OCI-LY1 (cell line): ENCODE measurements around the gene DLGAP3.

Experiments
- H2AFZ ChIP-seq: fragments of 200-600 bp; sonication (generic), shearing (Covaris generic); 2 replicates; pipeline ENCODE4 v1.6.0; 2014; ENCODE audit warnings: antibody characterized with exemption, mild to moderate bottlenecking, low read length
- H3F3A ChIP-seq: fragments of 200-600 bp; sonication (generic), shearing (Covaris generic); 2 replicates; pipeline ENCODE4 v1.6.0; 2014; ENCODE audit warnings: mild to moderate bottlenecking, antibody characterized with exemption, low read length, moderate library complexity; ENCODE audit not compliant: insufficient read depth
- H3K27ac ChIP-seq: fragments of 200-600 bp; sonication (generic); 2 replicates; pipeline ENCODE4 v1.5.1; 2014; ENCODE audit warnings: low read length, mixed run types, mild to moderate bottlenecking, low read depth; ENCODE audit not compliant: poor library complexity, severe bottlenecking
- H3K27me3 ChIP-seq: fragments of 200-600 bp; sonication (generic); 2 replicates; pipeline ENCODE4 v1.6.0; 2014; ENCODE audit warnings: antibody characterized with exemption, mild to moderate bottlenecking, low read length, moderate library complexity; ENCODE audit not compliant: insufficient read depth
- H3K36me3 ChIP-seq: fragments of 200-600 bp; sonication (generic); 2 replicates; pipeline ENCODE4 v1.6.1; 2014; ENCODE audit warnings: mild to moderate bottlenecking, antibody characterized with exemption, low read length, moderate library complexity, mixed read lengths; ENCODE audit not compliant: insufficient read depth
- H3K4me1 ChIP-seq: fragments of 200-600 bp; sonication (generic); 2 replicates; pipeline ENCODE4 v1.5.1; 2014; ENCODE audit warnings: mild to moderate bottlenecking, low read length, moderate library complexity; ENCODE audit not compliant: insufficient read depth, severe bottlenecking
- H3K4me2 ChIP-seq: fragments of 200-600 bp; sonication (generic), shearing (Covaris generic); 2 replicates; pipeline ENCODE4 v1.6.1; 2014; ENCODE audit warnings: low read length
- H3K4me3 ChIP-seq: fragments of 200-600 bp; sonication (generic); 2 replicates; pipeline ENCODE4 v1.5.1; 2014; ENCODE audit warnings: low read length, low read depth, mild to moderate bottlenecking, mixed read lengths; ENCODE audit not compliant: poor library complexity, severe bottlenecking
- H3K79me2 ChIP-seq: fragments of 200-600 bp; shearing (Covaris generic); 2 replicates; pipeline ENCODE4 v1.6.1; 2016; ENCODE audit warnings: mixed run types, low read length, mixed read lengths; ENCODE audit not compliant: insufficient read depth
- H3K9ac ChIP-seq: fragments of 200-600 bp; sonication (generic), shearing (Covaris generic); 2 replicates; pipeline ENCODE4 v1.6.1; 2014; ENCODE audit warnings: mild to moderate bottlenecking, low read length, mixed read lengths
- H3K9me2 ChIP-seq: fragments of 200-600 bp; sonication (generic), shearing (Covaris generic); 2 replicates; pipeline ENCODE4 v1.6.1; 2014; ENCODE audit warnings: low read depth, mild to moderate bottlenecking, low read length, mixed read lengths
- H3K9me3 ChIP-seq: fragments of 200-600 bp; shearing (Covaris generic); 2 replicates; pipeline ENCODE4 v1.6.1; 2014; ENCODE audit warnings: low read length, mixed read lengths
- H4K20me1 ChIP-seq: fragments of 200-600 bp; sonication (generic), shearing (Covaris generic); 2 replicates; pipeline ENCODE4 v1.6.0; 2016; ENCODE audit warnings: mild to moderate bottlenecking, low read length; ENCODE audit not compliant: insufficient read depth
- EZH2 ChIP-seq: fragments of 200-600 bp; sonication (generic), shearing (Covaris generic); IDR thresholded peaks from 2 replicates; pipeline ENCODE4 v1.8.0; 2017; ENCODE audit warnings: borderline replicate concordance, mixed run types, mild to moderate bottlenecking, antibody characterized with exemption, low read length, moderate library complexity, mixed read lengths
- TF ChIP-seq, protein P1 (sequence below): fragments of 200-600 bp; sonication (generic), shearing (Covaris generic); IDR thresholded peaks from 2 replicates; pipeline ENCODE4 v1.5.1; 2017; ENCODE audit warnings: mild to moderate bottlenecking, antibody characterized with exemption, low read length, moderate library complexity, mixed read lengths

Gene DLGAP3

DNA sequence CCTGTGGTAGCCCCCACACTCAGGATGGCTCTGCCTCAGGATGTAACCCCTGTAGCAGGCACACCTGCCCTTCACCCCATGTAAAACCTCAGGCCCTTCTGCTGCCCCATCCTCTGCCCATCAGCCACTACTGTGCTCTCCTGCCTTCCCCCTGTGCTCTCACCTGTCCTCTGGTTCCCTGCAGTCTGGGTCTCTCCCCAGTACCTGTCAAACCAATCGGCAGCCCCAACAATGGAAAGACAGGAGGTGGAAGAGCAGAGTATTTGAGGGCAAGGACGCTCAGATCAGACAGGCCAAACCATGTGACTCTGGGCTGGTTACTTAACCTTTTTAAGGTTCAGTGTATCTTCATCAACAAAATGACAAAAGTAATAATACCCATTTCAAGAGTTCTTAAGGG lies 100.8 kb downstream of the DLGAP3 start:
- Histone ChIP-seq H2AFZ (no peak overlapping the region), H3K9me3 (no peaks in the 10 kb centered on the region), H3K9me2 (no peaks in the 10 kb centered on the region), H3K4me2 (no peak overlapping the region), H3F3A (no peaks in the 10 kb centered on the region), H4K20me1 (no peaks in the 10 kb centered on the region), H3K4me3 (no peak overlapping the region), H3K27me3 (no peaks in the 10 kb centered on the region), H3K27ac (no peak overlapping the region), H3K79me2 (no peaks in the 10 kb centered on the region), H3K4me1 (no peaks in the 10 kb centered on the region), H3K9ac (no peak overlapping the region), H3K36me3 (no peaks in the 10 kb centered on the region)
- TF ChIP-seq EZH2: no peak
- TF ChIP-seq, protein P1, sequence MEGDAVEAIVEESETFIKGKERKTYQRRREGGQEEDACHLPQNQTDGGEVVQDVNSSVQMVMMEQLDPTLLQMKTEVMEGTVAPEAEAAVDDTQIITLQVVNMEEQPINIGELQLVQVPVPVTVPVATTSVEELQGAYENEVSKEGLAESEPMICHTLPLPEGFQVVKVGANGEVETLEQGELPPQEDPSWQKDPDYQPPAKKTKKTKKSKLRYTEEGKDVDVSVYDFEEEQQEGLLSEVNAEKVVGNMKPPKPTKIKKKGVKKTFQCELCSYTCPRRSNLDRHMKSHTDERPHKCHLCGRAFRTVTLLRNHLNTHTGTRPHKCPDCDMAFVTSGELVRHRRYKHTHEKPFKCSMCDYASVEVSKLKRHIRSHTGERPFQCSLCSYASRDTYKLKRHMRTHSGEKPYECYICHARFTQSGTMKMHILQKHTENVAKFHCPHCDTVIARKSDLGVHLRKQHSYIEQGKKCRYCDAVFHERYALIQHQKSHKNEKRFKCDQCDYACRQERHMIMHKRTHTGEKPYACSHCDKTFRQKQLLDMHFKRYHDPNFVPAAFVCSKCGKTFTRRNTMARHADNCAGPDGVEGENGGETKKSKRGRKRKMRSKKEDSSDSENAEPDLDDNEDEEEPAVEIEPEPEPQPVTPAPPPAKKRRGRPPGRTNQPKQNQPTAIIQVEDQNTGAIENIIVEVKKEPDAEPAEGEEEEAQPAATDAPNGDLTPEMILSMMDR: no peak

DNA sequence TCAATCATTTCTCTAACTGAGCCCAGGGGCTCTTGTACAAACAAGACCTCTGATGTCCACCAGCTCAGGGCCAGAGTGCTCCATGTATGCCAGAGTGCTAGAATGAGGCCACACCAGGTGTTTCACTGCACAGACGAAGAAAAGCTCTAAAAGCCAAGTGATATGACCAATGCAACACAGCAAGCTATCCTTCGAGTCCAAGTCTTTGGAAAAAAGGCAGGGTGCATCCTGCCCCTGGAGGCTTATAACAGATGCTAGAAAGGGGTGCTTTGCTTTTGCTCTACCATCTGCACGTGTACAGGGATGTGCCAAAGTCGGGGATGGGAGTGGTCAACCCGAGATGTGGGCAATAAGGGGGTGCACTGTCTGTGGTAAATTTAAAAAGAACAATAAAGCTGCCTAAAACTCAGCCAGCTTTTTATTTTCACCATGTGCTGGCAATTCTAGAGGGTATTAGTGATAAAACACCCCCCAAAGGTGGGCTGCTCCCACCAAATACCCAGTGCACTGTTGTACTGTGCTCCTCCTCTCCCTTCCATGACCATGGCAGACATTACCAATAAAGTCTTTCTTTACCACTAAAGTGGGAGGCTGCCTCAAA lies 102.0 kb downstream of the DLGAP3 start:
- no peak for TF ChIP-seq EZH2
- TF ChIP-seq, protein P1: no peak

DNA sequence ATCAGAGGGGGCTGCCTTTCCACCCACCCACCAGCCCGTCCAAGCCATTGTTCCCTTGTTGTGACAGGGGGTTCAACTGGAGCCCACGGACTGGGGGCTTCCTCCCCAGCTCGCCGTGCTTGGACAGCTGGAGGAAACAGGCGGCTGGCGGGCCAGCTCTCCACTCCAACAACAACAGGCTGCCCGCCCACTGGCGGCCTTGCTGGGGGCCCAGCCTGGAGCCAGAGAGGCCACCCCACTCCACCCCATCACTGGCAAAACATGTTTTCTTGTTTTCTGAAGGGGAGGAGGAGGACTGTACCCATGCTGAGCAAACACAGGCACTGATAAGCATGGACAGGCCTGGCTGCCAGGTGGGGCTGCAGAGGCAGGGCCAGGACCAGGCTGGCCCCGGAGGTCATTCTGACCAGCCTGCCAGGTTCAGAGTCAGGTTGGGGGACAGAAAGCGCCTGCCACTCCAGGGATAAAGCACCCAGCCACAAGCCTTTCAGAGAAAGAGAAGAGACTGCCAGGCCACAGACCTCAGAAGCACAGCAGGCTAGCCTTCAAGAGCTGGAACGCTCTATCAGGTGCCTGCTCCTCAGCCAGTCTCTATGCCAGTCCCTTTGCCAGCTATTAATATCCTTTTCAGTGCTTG lies 103.9 kb downstream of the DLGAP3 start:
- H3F3A ChIP-seq: no peaks in the 10 kb centered on the region
- TF ChIP-seq, protein P1: no peak
- TF ChIP-seq EZH2: no peak
- no peaks in the 10 kb centered on the region for H3K4me1 ChIP-seq
- H3K27ac ChIP-seq: no peak overlapping the region
- no peaks in the 10 kb centered on the region for H3K79me2 ChIP-seq
- H3K9me3 ChIP-seq: no peaks in the 10 kb centered on the region
- H3K27me3 ChIP-seq: no peaks in the 10 kb centered on the region
- H3K36me3 ChIP-seq: no peaks in the 10 kb centered on the region
- no peak overlapping the region for H3K9ac ChIP-seq
- no peak overlapping the region for H3K4me2 ChIP-seq
- H3K4me3 ChIP-seq: no peak overlapping the region
- H2AFZ ChIP-seq: no peak overlapping the region
- no peaks in the 10 kb centered on the region for H3K9me2 ChIP-seq
- no peaks in the 10 kb centered on the region for H4K20me1 ChIP-seq

More for the DNA sequence above, 102.0 kb downstream of the DLGAP3 start:
- no peak overlapping the region for H3K9ac ChIP-seq
- H3K27ac ChIP-seq: no peak overlapping the region
- no peaks in the 10 kb centered on the region for H3K9me3 ChIP-seq
- no peaks in the 10 kb centered on the region for H3K4me1 ChIP-seq
- H3K27me3 ChIP-seq: no peaks in the 10 kb centered on the region
- no peaks in the 10 kb centered on the region for H3K79me2 ChIP-seq
- H2AFZ ChIP-seq: no peak overlapping the region
- H4K20me1 ChIP-seq: no peaks in the 10 kb centered on the region
- H3K9me2 ChIP-seq: no peaks in the 10 kb centered on the region
- no peaks in the 10 kb centered on the region for H3F3A ChIP-seq
- H3K4me3 ChIP-seq: no peak overlapping the region
- H3K4me2 ChIP-seq: no peak overlapping the region
- no peaks in the 10 kb centered on the region for H3K36me3 ChIP-seq
